Measurements from ENCODE around the gene SPEN. TPM values are rescaled to one million over a fixed set of nuclear protein-coding genes. Genes with fewer than 3 reads are reported as not detected.

Gene SPEN
- total and polyA plus RNA-seq, 9 of the 15 experiments (the other 6 are each of a cell fraction or from before 2014, with no cell fraction given) = 5.7 to 87.5 (median 27.2) TPM

GRCh38 chr1:15848929-15849774 lies 1.6 kb downstream of the SPEN start (continued):
- TF ChIP-seq ZBTB26 (CRISPR knock-in tag; IDR thresholded peaks at IDR 0.05) = no peak
- no peak; a peak in 1 of 4 replicates for TF ChIP-seq ETV6 (IDR thresholded peaks at IDR 0.05; ENCODE audit: borderline replicate concordance in 1 of 2, low read depth in 2 of 2, low read length in 1 of 2)
- peak; percentile 84; the same call in 1 of the 2 replicates for TF ChIP-seq ETV6 (CRISPR knock-in tag; IDR thresholded peaks at IDR 0.05; ENCODE audit: borderline replicate concordance)
- no peak for TF ChIP-seq ZNF263 (CRISPR knock-in tag; IDR thresholded peaks at IDR 0.05; ENCODE audit: borderline replicate concordance)
- TF ChIP-seq SLC30A9 (CRISPR knock-in tag; IDR thresholded peaks at IDR 0.05) = no peak
- no peak for TF ChIP-seq ZNF121 (CRISPR knock-in tag; conservative IDR thresholded peaks at IDR 0.05)
- TF ChIP-seq ZNF239 (CRISPR knock-in tag; IDR thresholded peaks at IDR 0.05) = no peak
- no peak for TF ChIP-seq ZNF212 (CRISPR knock-in tag; IDR thresholded peaks at IDR 0.05)
- TF ChIP-seq FIP1L1 (IDR thresholded peaks at IDR 0.05; ENCODE audit: low read depth, low read length, poor library complexity, severe bottlenecking) = no peak
- TF ChIP-seq PHF8 (IDR thresholded peaks at IDR 0.05; ENCODE audit: borderline replicate concordance, low read length) = peak; percentile 28; the same call in 1 of the 2 replicates
- TF ChIP-seq BRD9 (IDR thresholded peaks at IDR 0.05; ENCODE audit: low read depth, partially characterized antibody) = no peak
- no peak for TF ChIP-seq WHSC1 (IDR thresholded peaks at IDR 0.05; ENCODE audit: low read length)
- no peak; the same call in 1 of the 2 replicates for TF ChIP-seq MXI1 (IDR thresholded peaks at IDR 0.05; ENCODE audit: low read depth, low read length)
- no peak for TF ChIP-seq PML (IDR thresholded peaks at IDR 0.05; ENCODE audit: low read length)
- TF ChIP-seq SUPT5H (IDR thresholded peaks at IDR 0.05) = peak; percentile 53; the same call in 1 of the 2 replicates
- no peak for TF ChIP-seq HOMEZ (CRISPR knock-in tag; IDR thresholded peaks at IDR 0.05)
- TF ChIP-seq EHMT2 (IDR thresholded peaks at IDR 0.05) = no peak
- TF ChIP-seq TEAD2 (tag; IDR thresholded peaks at IDR 0.05) = no peak
- TF ChIP-seq ZNF766 (CRISPR knock-in tag; conservative IDR thresholded peaks at IDR 0.05) = peak; percentile 90
- no peak for TF ChIP-seq CEBPZ (IDR thresholded peaks at IDR 0.05; ENCODE audit: borderline replicate concordance, low read depth, low read length)
- no peak for TF ChIP-seq ID3 (CRISPR knock-in tag; IDR thresholded peaks at IDR 0.05)
- TF ChIP-seq ID3 (tag; IDR thresholded peaks at IDR 0.05) = no peak
- TF ChIP-seq MED1 (CRISPR knock-in tag; IDR thresholded peaks at IDR 0.05; ENCODE audit: borderline replicate concordance) = no peak

Data from K562 (cell line).